ENCODE data around the gene HDAC11.

Gene HDAC11

DNA sequence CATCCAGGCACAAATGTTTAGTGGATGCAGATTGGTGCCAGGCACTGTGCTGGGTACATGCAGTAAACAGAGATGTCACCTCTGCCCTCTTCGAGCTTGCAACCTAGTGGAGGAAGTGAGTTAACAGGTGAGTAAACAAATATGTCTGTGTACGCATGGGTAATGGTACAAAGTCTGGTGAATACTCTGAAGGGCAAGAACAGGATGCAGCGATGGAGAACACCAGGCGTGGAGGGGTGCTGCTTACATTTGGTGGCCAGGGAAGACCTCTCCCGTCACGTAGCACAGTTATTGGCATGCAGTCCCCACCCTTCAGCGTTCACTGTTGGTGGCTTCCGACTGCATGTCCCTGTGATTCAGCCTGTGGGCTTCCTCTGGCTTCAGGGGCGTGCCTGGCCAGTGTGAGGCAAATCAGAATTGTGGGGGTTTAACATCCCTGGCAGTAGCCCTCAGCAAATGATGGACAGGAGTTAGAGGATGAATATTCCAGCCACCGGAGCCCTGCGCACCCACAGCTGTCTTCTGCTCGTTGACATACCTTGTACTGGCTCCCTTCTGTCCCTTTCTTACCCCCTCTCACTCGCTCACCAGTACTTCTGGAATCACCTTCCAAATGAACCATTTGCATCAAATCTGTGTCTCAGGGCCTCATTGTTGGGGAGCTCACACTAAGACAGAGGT lies 9.1 kb upstream of the HDAC11 start:
- in situ Hi-C loops (cut with MboI; ENCODE audit: low sequenced_read_pairs, unreplicated experiment), result no loop called here
- TF ChIP-seq CTCF (IDR thresholded peaks at IDR 0.05; ENCODE audit: borderline replicate concordance, control extremely low read depth, extremely low read depth, insufficient read depth, missing control alignments), result no peak
- no peak for DNase-seq (ENCODE audit: low spot score)

- in situ Hi-C loops (cut with MboI; ENCODE audit: low sequenced_read_pairs, unreplicated experiment), result no loop called here
These were observed 7.8 kb upstream of the HDAC11 start for GRCh38 chr3:13472286-13472685.

DNA sequence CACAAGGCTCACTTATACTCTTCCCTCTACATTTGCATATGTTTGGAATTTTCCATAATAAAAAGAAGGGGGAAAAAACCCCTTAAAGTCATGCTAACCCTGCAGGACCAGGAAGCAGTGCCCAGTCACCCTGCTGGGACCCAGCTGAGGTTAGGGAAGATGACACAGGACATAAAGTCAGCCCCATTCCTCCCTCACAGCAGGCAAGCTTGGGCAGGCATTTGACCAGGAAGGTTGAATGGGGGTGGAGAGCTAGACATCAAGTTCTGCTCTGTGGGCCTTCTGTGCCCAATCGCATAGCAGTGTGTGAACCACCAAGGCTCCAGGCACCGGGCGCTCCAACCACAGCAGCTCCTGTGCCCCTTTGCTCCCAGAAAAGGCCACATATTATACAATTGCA lies 7.1 kb upstream of the HDAC11 start:
- in situ Hi-C loops (cut with MboI; ENCODE audit: low sequenced_read_pairs, unreplicated experiment), result no loop called here
- TF ChIP-seq CTCF (IDR thresholded peaks at IDR 0.05; ENCODE audit: borderline replicate concordance, control extremely low read depth, extremely low read depth, insufficient read depth, missing control alignments), result no peak
- DNase-seq (ENCODE audit: low spot score), result no peak

More at GRCh38 chr3:13472286-13472685, 7.8 kb upstream of the HDAC11 start:
- DNase-seq (ENCODE audit: low spot score), result no peak
- no peak for TF ChIP-seq CTCF (IDR thresholded peaks at IDR 0.05; ENCODE audit: borderline replicate concordance, control extremely low read depth, extremely low read depth, insufficient read depth, missing control alignments)

DNA sequence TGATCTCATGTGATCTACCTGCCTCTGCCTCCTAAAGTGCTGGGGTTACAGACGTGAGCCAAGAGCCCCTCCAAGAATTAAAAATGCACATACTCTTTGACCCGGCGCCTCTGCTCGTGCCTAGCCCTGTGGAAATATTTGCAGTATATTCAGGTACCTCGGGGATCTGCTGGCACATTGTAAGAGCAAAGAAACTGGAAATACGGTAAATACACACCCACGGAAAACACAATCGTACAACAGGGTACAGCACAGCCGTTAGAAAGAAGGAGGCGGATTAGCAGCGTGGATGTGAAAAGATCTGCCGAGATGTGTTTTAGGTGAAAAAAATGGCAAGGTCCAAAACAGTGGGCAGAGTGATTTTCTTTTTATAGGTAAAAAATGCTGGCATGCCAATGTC lies 6.1 kb upstream of the HDAC11 start:
- in situ Hi-C loops (cut with MboI; ENCODE audit: low sequenced_read_pairs, unreplicated experiment), result no loop called here
- DNase-seq (ENCODE audit: low spot score), result no peak
- no peak for TF ChIP-seq CTCF (IDR thresholded peaks at IDR 0.05; ENCODE audit: borderline replicate concordance, control extremely low read depth, extremely low read depth, insufficient read depth, missing control alignments)

DNA sequence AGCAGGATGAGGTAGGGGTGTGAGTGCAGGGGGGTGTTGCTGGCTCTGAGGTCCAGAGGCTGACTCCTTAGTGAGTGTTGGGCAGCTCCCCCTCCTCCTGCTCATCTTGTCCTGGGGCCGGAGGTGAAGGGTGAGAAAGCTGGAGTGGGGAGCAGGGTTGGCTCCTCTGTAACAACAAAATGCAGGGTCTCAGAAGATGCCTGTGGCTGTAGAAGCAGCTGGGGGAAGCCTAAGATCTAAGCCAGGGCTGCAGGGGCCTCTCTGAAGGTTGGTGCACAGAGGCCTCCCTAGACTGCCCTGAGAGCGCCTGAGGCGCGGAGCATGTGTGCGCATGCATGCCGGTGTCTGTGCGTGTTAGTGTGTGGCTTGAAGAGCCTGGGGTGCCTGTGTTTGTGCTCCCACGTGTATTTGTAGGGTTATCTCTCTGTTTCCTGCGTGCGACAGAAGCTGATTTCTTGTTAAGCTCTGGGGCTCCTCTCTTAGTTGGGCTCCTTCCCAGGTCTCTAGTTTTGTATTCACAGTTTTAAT lies 5.3 kb upstream of the HDAC11 start:
- no peak for DNase-seq (ENCODE audit: low spot score)
- in situ Hi-C loops (cut with MboI; ENCODE audit: low sequenced_read_pairs, unreplicated experiment), result no loop called here
- TF ChIP-seq CTCF (IDR thresholded peaks at IDR 0.05; ENCODE audit: borderline replicate concordance, control extremely low read depth, extremely low read depth, insufficient read depth, missing control alignments), result no peak

DNA sequence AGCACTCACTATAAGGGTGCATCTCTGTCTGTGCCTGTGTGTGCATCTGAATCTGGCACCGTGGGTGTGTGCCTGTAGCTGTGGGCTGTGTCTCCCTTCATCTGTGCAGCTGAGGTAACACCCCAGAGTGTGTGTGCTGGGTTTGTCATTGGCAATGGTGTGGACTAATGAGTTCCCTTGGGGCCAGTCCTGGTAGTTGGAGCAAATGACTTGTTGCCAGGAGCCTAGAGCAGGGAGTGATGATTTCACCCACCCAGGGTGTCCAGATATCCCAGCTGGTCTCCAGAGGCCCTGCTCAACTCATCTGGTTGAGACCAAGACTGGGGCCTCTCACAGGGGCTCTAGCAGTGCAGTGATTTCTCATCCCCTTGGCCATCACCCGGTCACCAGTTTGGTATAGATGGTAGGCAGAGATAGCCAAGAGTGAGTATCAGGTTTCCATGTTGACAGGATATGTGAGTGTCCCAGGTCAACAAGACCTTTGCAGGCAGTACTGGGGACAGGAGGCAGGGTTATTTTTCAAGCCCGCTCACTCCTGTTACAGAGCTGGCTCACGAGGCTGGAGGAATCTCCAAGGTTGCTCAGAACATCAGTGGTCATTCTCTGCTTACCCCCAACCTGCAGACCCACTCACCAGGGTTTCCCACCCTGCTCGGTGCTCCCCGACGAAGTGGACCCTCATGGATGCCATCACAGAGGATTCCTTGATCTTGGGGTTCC lies 4.1 kb upstream of the HDAC11 start:
- DNase-seq (ENCODE audit: low spot score), result no peak
- TF ChIP-seq CTCF (IDR thresholded peaks at IDR 0.05; ENCODE audit: borderline replicate concordance, control extremely low read depth, extremely low read depth, insufficient read depth, missing control alignments), result no peak
- in situ Hi-C loops (cut with MboI; ENCODE audit: low sequenced_read_pairs, unreplicated experiment), result no loop called here

All from GM13976 (cell line).